ENCODE results near the gene TRAPPC2B.
A peak's percentile ranks its signal among the peaks of the same experiment; 100 is the strongest.

The TRAPPC2B gene

GRCh38 chr19:57362997-57363687 is at the start of gene TRAPPC2B, which contains the start of gene ZNF547:
Gene TRAPPC2B (plus strand): TSS chr19:57363551. CDS start chr19:57364834, 1,283 bp downstream.
Gene ZNF547 (plus strand): TSS chr19:57363551. CDS start chr19:57368556, 5,005 bp downstream.
- DNase-seq, result peak; percentile 99

- DNase-seq, result peak; percentile 34
Observed at GRCh38 chr19:57314146-57314545, 49.2 kb upstream of the TRAPPC2B start.

GRCh38 chr19:57317503-57317902 is 45.8 kb upstream of the TRAPPC2B start:
- DNase-seq, result no peak

- no peak for DNase-seq
Observed at GRCh38 chr19:57319869-57320179, 43.5 kb upstream of the TRAPPC2B start.

GRCh38 chr19:57320180-57321084 is 42.9 kb upstream of the TRAPPC2B start, which contains the start of gene ZNF543:
Gene ZNF543 (plus strand): TSS chr19:57320472. CDS start chr19:57320854, 382 bp downstream.
- peak; percentile 97 for DNase-seq

GRCh38 chr19:57321116-57321515 is 42.2 kb upstream of the TRAPPC2B start:
- no peak for DNase-seq

GRCh38 chr19:57321751-57322150 is 41.6 kb upstream of the TRAPPC2B start:
- no peak for DNase-seq

- DNase-seq, result no peak
Observed at GRCh38 chr19:57324992-57325391, 38.4 kb upstream of the TRAPPC2B start.

- no peak for DNase-seq
Observed at GRCh38 chr19:57327993-57328392, 35.4 kb upstream of the TRAPPC2B start.

- DNase-seq, result no peak
Observed at GRCh38 chr19:57334191-57334590, 29.2 kb upstream of the TRAPPC2B start.

- no peak for DNase-seq
Observed at GRCh38 chr19:57338877-57339276, 24.5 kb upstream of the TRAPPC2B start.

GRCh38 chr19:57342582-57342981 is 20.8 kb upstream of the TRAPPC2B start:
- no peak for DNase-seq

- DNase-seq, result no peak
Observed at GRCh38 chr19:57348136-57348535, 15.2 kb upstream of the TRAPPC2B start.

GRCh38 chr19:57350877-57351805 is 12.2 kb upstream of the TRAPPC2B start, which contains the start of gene ZNF304:
Gene ZNF304 (plus strand): TSS chr19:57351271. CDS start chr19:57351665, 394 bp downstream.
- DNase-seq, result peak; percentile 96

GRCh38 chr19:57351867-57352266 is 11.5 kb upstream of the TRAPPC2B start:
- DNase-seq, result no peak

GRCh38 chr19:57355916-57356315 is 7.4 kb upstream of the TRAPPC2B start:
- DNase-seq, result no peak

GRCh38 chr19:57357406-57357805 is 5.9 kb upstream of the TRAPPC2B start:
- no peak for DNase-seq

GRCh38 chr19:57359300-57359699 is 4.1 kb upstream of the TRAPPC2B start:
- DNase-seq, result no peak

- DNase-seq, result no peak
Observed at GRCh38 chr19:57362419-57362818, 932 bp upstream of the TRAPPC2B start.

- no peak for DNase-seq
Observed at GRCh38 chr19:57363688-57364181, 384 bp downstream of the TRAPPC2B start.

- no peak for DNase-seq
Observed at GRCh38 chr19:57366776-57367175, 3.4 kb downstream of the TRAPPC2B start.

- DNase-seq, result no peak
Observed at GRCh38 chr19:57374179-57374578, 10.8 kb downstream of the TRAPPC2B start.
